ENCODE results near the gene TIMD4. TPM values are rescaled to one million over a fixed set of nuclear protein-coding genes. Genes with fewer than 3 reads are reported as not detected.

TIMD4 gene
- polyA plus RNA-seq, 3 donors = 0.14 TPM; not detected in 2

DNA sequence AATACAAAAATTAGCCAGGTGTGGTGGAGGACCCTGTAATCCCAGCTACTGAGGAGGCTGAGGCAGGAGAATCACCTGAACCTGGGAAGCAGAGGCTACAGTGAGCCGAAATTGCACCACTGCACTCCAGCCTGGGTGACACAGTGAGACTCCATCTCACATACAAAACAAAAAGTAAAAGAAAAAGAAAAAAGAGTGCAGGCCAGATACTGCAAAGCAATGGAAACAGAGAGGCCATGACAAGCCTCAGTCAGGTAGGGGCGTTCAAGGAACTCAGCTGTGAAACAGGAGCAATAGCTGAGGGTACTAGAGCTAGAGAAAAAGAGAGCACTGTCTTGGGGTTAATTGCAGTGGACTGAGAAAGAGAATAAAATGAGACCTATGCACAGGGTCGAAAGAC, 56.2 kb downstream of the TIMD4 start:
- Histone ChIP-seq H3K27ac (ENCODE audit: low read depth in 1 of 2, low read length in 2 of 2) (no peak overlapping the region), H3K4me2 (replicated peaks; ENCODE audit: extremely low read depth, low read length, poor library complexity, severe bottlenecking) (no peak overlapping the region), H4K20me1 (ENCODE audit: insufficient read depth, low read length) (no peaks in the 10 kb centered on the region), H3K4me1 (ENCODE audit: control insufficient read depth in 1 of 2, insufficient read depth in 2 of 2, low read length in 2 of 2) (no peaks in the 10 kb centered on the region), H3K36me3 (replicated peaks in 1 of 2; ENCODE audit: control insufficient read depth in 1 of 2, insufficient read depth in 2 of 2, low read length in 2 of 2) (no peaks in the 10 kb centered on the region), H3K9ac (ENCODE audit: insufficient read depth, low read length, poor library complexity, severe bottlenecking) (no peak overlapping the region), H3K27me3 (ENCODE audit: control insufficient read depth in 2 of 2, insufficient read depth in 2 of 2, low read length in 2 of 2) (no peaks in the 10 kb centered on the region), H3K79me2 (ENCODE audit: insufficient read depth, low read length) (no peaks in the 10 kb centered on the region), H2AFZ (ENCODE audit: insufficient read depth, low read depth, low read length, poor library complexity, severe bottlenecking) (no peak overlapping the region), H3K9me3 (replicated peaks in 1 of 2; ENCODE audit: control insufficient read depth in 1 of 2, insufficient read depth in 1 of 2, low read length in 2 of 2) (no peaks in the 10 kb centered on the region), H3K4me3 (replicated peaks in 1 of 3; ENCODE audit: low read depth in 2 of 3, low read length in 3 of 3) (no peak overlapping the region)
- no peaks in the 10 kb centered on the region for H3K4me1 Mint-ChIP-seq
- H3K9me3 Mint-ChIP-seq = peaks cover 0 to 2% (median 0%) of the 10 kb centered on the region in 7 donors
- no peak overlapping the region for H3K4me3 Mint-ChIP-seq
- peak overlapping the region in 1 of 7 donors; percentile 4 for H3K27ac Mint-ChIP-seq
- no peak for DNase-seq
- TF ChIP-seq CTCF (IDR thresholded peaks at IDR 0.05) = no peak
- intact Hi-C loops (cut with micrococcal nuclease) = no loop called here
- WGBS (ENCODE audit: insufficient coverage) = 84% methylated on average over 3 of the region's 3 CpGs
- H3K36me3 Mint-ChIP-seq = no peaks in the 10 kb centered on the region
- peaks cover 1 to 7% (median 3%) of the 10 kb centered on the region in 3 donors for H3K27me3 Mint-ChIP-seq (ENCODE audit: low read depth in 3 of 3)

GRCh38 chr5:156896546-156896945, 66.5 kb downstream of the TIMD4 start:
- intact Hi-C loops (cut with micrococcal nuclease) = no loop called here
- Histone ChIP-seq H3K9me3 (replicated peaks in 1 of 2; ENCODE audit: control insufficient read depth in 1 of 2, insufficient read depth in 1 of 2, low read length in 2 of 2) (no peaks in the 10 kb centered on the region), H3K27me3 (ENCODE audit: control insufficient read depth in 2 of 2, insufficient read depth in 2 of 2, low read length in 2 of 2) (no peaks in the 10 kb centered on the region), H3K4me2 (replicated peaks; ENCODE audit: extremely low read depth, low read length, poor library complexity, severe bottlenecking) (no peak overlapping the region), H3K4me3 (replicated peaks in 1 of 3; ENCODE audit: low read depth in 2 of 3, low read length in 3 of 3) (no peak overlapping the region), H3K9ac (ENCODE audit: insufficient read depth, low read length, poor library complexity, severe bottlenecking) (no peak overlapping the region), H3K4me1 (ENCODE audit: control insufficient read depth in 1 of 2, insufficient read depth in 2 of 2, low read length in 2 of 2) (no peaks in the 10 kb centered on the region), H3K27ac (ENCODE audit: low read depth in 1 of 2, low read length in 2 of 2) (no peak overlapping the region), H4K20me1 (ENCODE audit: insufficient read depth, low read length) (no peaks in the 10 kb centered on the region), H3K36me3 (replicated peaks in 1 of 2; ENCODE audit: control insufficient read depth in 1 of 2, insufficient read depth in 2 of 2, low read length in 2 of 2) (no peaks in the 10 kb centered on the region), H3K79me2 (ENCODE audit: insufficient read depth, low read length) (no peaks in the 10 kb centered on the region), H2AFZ (ENCODE audit: insufficient read depth, low read depth, low read length, poor library complexity, severe bottlenecking) (no peak overlapping the region)
- Mint-ChIP-seq H3K4me1 (no peaks in the 10 kb centered on the region), H3K27ac (no peak overlapping the region), H3K27me3 (ENCODE audit: low read depth in 3 of 3) (peaks cover 0 to 5% (median 2%) of the 10 kb centered on the region in 3 donors), H3K36me3 (no peaks in the 10 kb centered on the region), H3K9me3 (peaks cover 0 to 2% (median 0%) of the 10 kb centered on the region in 7 donors), H3K4me3 (no peak overlapping the region)
- 90% methylated on average over 6 of the region's 7 CpGs for WGBS (ENCODE audit: insufficient coverage)
- DNase-seq = no peak
- no peak for TF ChIP-seq CTCF (IDR thresholded peaks at IDR 0.05)
